T-cell (primary cell): ENCODE results near the gene UTS2B. TPM values are rescaled to one million over a fixed set of nuclear protein-coding genes. Genes with fewer than 3 reads are reported as not detected.

Source experiments
- ATAC-seq, 4 experiments: fragments of 200-7000 bp in 3 of 4; fragments of 150-1000 bp in 1 of 4; cut with Tn5 transposase; replicated peaks in 1 of 4; 1 replicate in 3 of 4; 2 replicates in 1 of 4; pipeline ENCODE4 v1.10.0; 2021; ENCODE audit warnings: moderate library complexity in 3 of 4, mild to moderate bottlenecking in 2 of 4, moderate number of reproducible peaks in 1 of 4
- CTCF ChIA-PET, 2 donors: fragments of 300-600 bp; sonication (Branson Sonifier 250); formaldehyde crosslinking; loops; one replicate each; lab custom pipeline; 2022; ENCODE audit warnings: antibody characterized with exemption in 2 of 2; lab: Charles Lee
- POLR2A ChIA-PET, 2 donors: fragments of 300-600 bp; sonication (Branson Sonifier 250); formaldehyde crosslinking; loops; one replicate each; lab custom pipeline; 2022; ENCODE audit warnings: antibody characterized with exemption in 2 of 2; lab: Charles Lee
- DNase-seq, 35 experiments: peaks; one replicate each; pipeline versions ENCODE4 v3.0.0 to v3.0.0-alpha.2; 2013 to 2023
- H3K27ac ChIP-seq: one replicate; pipeline ENCODE4 v1.5.1; 2013; ENCODE audit warnings: low read length
- H3K27me3 ChIP-seq, 2 experiments: replicated peaks in 1 of 2; 1 replicate in 1 of 2; 2 replicates in 1 of 2; pipeline versions ENCODE4 v1.6.1 to v1.7.0; 2013; ENCODE audit warnings: low read length in 1 of 2, mixed read lengths in 1 of 2; ENCODE audit not compliant: control insufficient read depth in 2 of 2, insufficient read depth in 2 of 2; ENCODE audit errors: extremely low read depth in 1 of 2
- H3K36me3 ChIP-seq, 2 donors: 1 replicate in 1 of 2; 2 replicates in 1 of 2; pipeline versions ENCODE4 v1.6.1 to v1.7.0; 2013; ENCODE audit warnings: low read length in 1 of 2; ENCODE audit not compliant: control insufficient read depth in 2 of 2, insufficient read depth in 1 of 2; ENCODE audit errors: extremely low read depth in 1 of 2
- H3K4me1 ChIP-seq, 2 experiments: 1 replicate in 1 of 2; 2 replicates in 1 of 2; pipeline versions ENCODE4 v1.6.1 to v1.7.0; 2013; ENCODE audit warnings: low read length in 2 of 2, mixed read lengths in 1 of 2; ENCODE audit not compliant: insufficient read depth in 2 of 2, control insufficient read depth in 1 of 2; ENCODE audit errors: extremely low read depth in 1 of 2
- H3K4me3 ChIP-seq, 2 donors: 1 replicate in 1 of 2; 2 replicates in 1 of 2; pipeline versions ENCODE4 v1.5.1 to v1.7.0; 2013; ENCODE audit warnings: mild to moderate bottlenecking in 2 of 2, low read length in 1 of 2, moderate library complexity in 1 of 2; ENCODE audit not compliant: control insufficient read depth in 1 of 2; ENCODE audit errors: extremely low read depth in 1 of 2
- H3K9me3 ChIP-seq: 2 replicates; pipeline ENCODE4 v1.7.0; 2013
- H3K27ac Mint-ChIP-seq, 2 donors: one replicate each; pipeline ENCODE4 v1.8.0; 2020 to 2021; ENCODE audit warnings: mild to moderate bottlenecking in 2 of 2, mixed read lengths in 2 of 2
- H3K27me3 Mint-ChIP-seq, 2 donors: one replicate each; pipeline ENCODE4 v1.8.0; 2021 to 2022; ENCODE audit warnings: mixed read lengths in 2 of 2
- H3K36me3 Mint-ChIP-seq: one replicate; pipeline ENCODE4 v1.8.0; 2021; ENCODE audit warnings: mixed read lengths
- H3K4me1 Mint-ChIP-seq, 3 donors: one replicate each; pipeline ENCODE4 v1.8.0; 2020 to 2022; ENCODE audit warnings: mixed read lengths in 3 of 3, mild to moderate bottlenecking in 1 of 3
- H3K4me3 Mint-ChIP-seq, 3 donors: one replicate each; pipeline ENCODE4 v1.8.0; 2020 to 2022; ENCODE audit warnings: mild to moderate bottlenecking in 3 of 3, mixed read lengths in 3 of 3, moderate library complexity in 3 of 3
- H3K9me3 Mint-ChIP-seq, 3 donors: one replicate each; pipeline ENCODE4 v1.8.0; 2020 to 2022; ENCODE audit warnings: mixed read lengths in 3 of 3
- WGBS: methylation state at CpG from one replicate; pipeline ENCODE4 v1.1.5; 2013; ENCODE audit warnings: missing lambda C conversion rate; ENCODE audit not compliant: insufficient coverage; 5-methylcytosine and 5-hydroxymethylcytosine counted together
- total RNA-seq, 35 experiments: library from RNA in 6 of 35; stranded (reverse) in 6 of 35; fragments of 120-200 nt in 1 of 35; gene quantifications; one replicate each; pipeline versions ENCODE4 v1.2.1 to v1.2.4 and lab custom pipeline; 2013 to 2026

Gene UTS2B
- total RNA-seq, 5 donors from 2014 or later (not counting 1 experiment from before 2014, with no cell fraction given): 0.32 to 0.36 TPM; not detected in 3

GRCh38 chr3:191303596-191303995 lies 26.7 kb downstream of the UTS2B start:
- Mint-ChIP-seq H3K27me3 (no peaks in the 10 kb centered on the region), H3K36me3 (no peaks in the 10 kb centered on the region), H3K4me3 (no peak overlapping the region), H3K4me1 (no peaks in the 10 kb centered on the region), H3K27ac (no peak overlapping the region), H3K9me3 (no peaks in the 10 kb centered on the region)
- H3K27ac ChIP-seq: no peak overlapping the region
- no peaks in the 10 kb centered on the region for H3K36me3 ChIP-seq
- DNase-seq (no peak), ATAC-seq (no peak)
- H3K9me3 ChIP-seq: no peaks in the 10 kb centered on the region
- no peaks in the 10 kb centered on the region for H3K27me3 ChIP-seq
- ChIA-PET POLR2A (no interaction called here), CTCF (no interaction called here)
- no peaks in the 10 kb centered on the region for H3K4me1 ChIP-seq
- 38% methylated on average over 1 of the region's 3 CpGs for WGBS
- no peak overlapping the region for H3K4me3 ChIP-seq

- Mint-ChIP-seq H3K4me3 (no peak overlapping the region), H3K27ac (no peak overlapping the region), H3K4me1 (no peaks in the 10 kb centered on the region), H3K9me3 (no peaks in the 10 kb centered on the region), H3K36me3 (no peaks in the 10 kb centered on the region), H3K27me3 (no peaks in the 10 kb centered on the region)
- Histone ChIP-seq H3K4me1 (no peaks in the 10 kb centered on the region), H3K27ac (no peak overlapping the region), H3K27me3 (no peaks in the 10 kb centered on the region), H3K9me3 (no peaks in the 10 kb centered on the region), H3K4me3 (no peak overlapping the region), H3K36me3 (no peaks in the 10 kb centered on the region)
- ChIA-PET POLR2A (no interaction called here), CTCF (no interaction called here)
- ATAC-seq (no peak), DNase-seq (no peak)
- 100% methylated on average over 1 of the region's 2 CpGs for WGBS
These were observed 27.9 kb downstream of the UTS2B start for GRCh38 chr3:191302451-191302850.

GRCh38 chr3:191301782-191302411 lies 28.4 kb downstream of the UTS2B start:
- no peak overlapping the region for H3K27ac Mint-ChIP-seq
- no peaks in the 10 kb centered on the region for H3K9me3 Mint-ChIP-seq
- ATAC-seq: no peak
- no peak for DNase-seq
- no peak overlapping the region for H3K27ac ChIP-seq
- H3K27me3 ChIP-seq: no peaks in the 10 kb centered on the region
- no peaks in the 10 kb centered on the region for H3K4me1 Mint-ChIP-seq
- WGBS: 93% methylated on average over 3 of the region's 5 CpGs
- H3K4me3 Mint-ChIP-seq: no peak overlapping the region
- H3K4me3 ChIP-seq: no peak overlapping the region
- H3K36me3 Mint-ChIP-seq: no peaks in the 10 kb centered on the region
- no peaks in the 10 kb centered on the region for H3K4me1 ChIP-seq
- no peaks in the 10 kb centered on the region for H3K36me3 ChIP-seq
- H3K9me3 ChIP-seq: no peaks in the 10 kb centered on the region
- ChIA-PET POLR2A (no interaction called here), CTCF (no interaction called here)
- no peaks in the 10 kb centered on the region for H3K27me3 Mint-ChIP-seq

GRCh38 chr3:191301017-191301416 lies 29.3 kb downstream of the UTS2B start:
- Histone ChIP-seq H3K27me3 (no peaks in the 10 kb centered on the region), H3K27ac (no peak overlapping the region), H3K4me3 (no peak overlapping the region), H3K4me1 (no peaks in the 10 kb centered on the region), H3K36me3 (no peaks in the 10 kb centered on the region), H3K9me3 (no peaks in the 10 kb centered on the region)
- H3K4me3 Mint-ChIP-seq: no peak overlapping the region
- H3K9me3 Mint-ChIP-seq: no peaks in the 10 kb centered on the region
- ChIA-PET CTCF (no interaction called here), POLR2A (no interaction called here)
- no CpG with 5 or more reads among the region's 1 CpG for WGBS
- no peak for DNase-seq
- H3K27me3 Mint-ChIP-seq: no peaks in the 10 kb centered on the region
- no peak overlapping the region for H3K27ac Mint-ChIP-seq
- no peaks in the 10 kb centered on the region for H3K36me3 Mint-ChIP-seq
- no peak for ATAC-seq
- no peaks in the 10 kb centered on the region for H3K4me1 Mint-ChIP-seq

- H3K4me1 ChIP-seq: no peaks in the 10 kb centered on the region
- POLR2A ChIA-PET: no interaction called here
These were observed 29.9 kb downstream of the UTS2B start for GRCh38 chr3:191300422-191300821.

GRCh38 chr3:191298846-191299245 lies 31.5 kb downstream of the UTS2B start:
- no peak for DNase-seq
- ChIA-PET CTCF (no interaction called here), POLR2A (no interaction called here)
- Histone ChIP-seq H3K27me3 (no peaks in the 10 kb centered on the region), H3K4me1 (no peaks in the 10 kb centered on the region), H3K4me3 (no peak overlapping the region), H3K27ac (no peak overlapping the region), H3K36me3 (no peaks in the 10 kb centered on the region), H3K9me3 (no peaks in the 10 kb centered on the region)
- ATAC-seq: no peak
- H3K4me3 Mint-ChIP-seq: no peak overlapping the region
- no peaks in the 10 kb centered on the region for H3K36me3 Mint-ChIP-seq
- H3K27me3 Mint-ChIP-seq: no peaks in the 10 kb centered on the region
- no peaks in the 10 kb centered on the region for H3K9me3 Mint-ChIP-seq
- no peaks in the 10 kb centered on the region for H3K4me1 Mint-ChIP-seq
- H3K27ac Mint-ChIP-seq: no peak overlapping the region

More at GRCh38 chr3:191300422-191300821, 29.9 kb downstream of the UTS2B start:
- no peak for DNase-seq
- no peaks in the 10 kb centered on the region for H3K9me3 ChIP-seq
- H3K27me3 ChIP-seq: no peaks in the 10 kb centered on the region
- Mint-ChIP-seq H3K36me3 (no peaks in the 10 kb centered on the region), H3K4me3 (no peak overlapping the region), H3K27me3 (no peaks in the 10 kb centered on the region), H3K27ac (no peak overlapping the region), H3K9me3 (no peaks in the 10 kb centered on the region), H3K4me1 (no peaks in the 10 kb centered on the region)
- ATAC-seq: no peak
- no peak overlapping the region for H3K27ac ChIP-seq
- H3K4me3 ChIP-seq: no peak overlapping the region
- no CpG with 5 or more reads among the region's 1 CpG for WGBS
- no peaks in the 10 kb centered on the region for H3K36me3 ChIP-seq
- CTCF ChIA-PET: interaction anchor here in 1 of 2 donors (0.7 kb wide), 1 partner anchor 32 kb away, joined by 3 read pairs; no protein-coding TSS in a partner anchor
